GM19328 (cell line): ENCODE measurements around the gene KRTDAP.

ENCODE experiments used
- ATAC-seq: cut with Tn5 transposase; IDR thresholded peaks from one replicate; pipeline ENCODE4 v1.9.1; 2021; ENCODE audit warnings: mild to moderate bottlenecking, moderate library complexity; ENCODE audit not compliant: unreplicated experiment

KRTDAP gene

GRCh38 chr19:35457173-35457572, 33.1 kb downstream of the KRTDAP start:
- no peak for ATAC-seq

- ATAC-seq = no peak
These were observed 34.6 kb downstream of the KRTDAP start for GRCh38 chr19:35455616-35456201.

- no peak for ATAC-seq
These were observed 35.6 kb downstream of the KRTDAP start for GRCh38 chr19:35454663-35455062.

- ATAC-seq = no peak
These were observed 38.7 kb downstream of the KRTDAP start for GRCh38 chr19:35451338-35452096.

GRCh38 chr19:35449359-35450043, 40.8 kb downstream of the KRTDAP start:
- no peak for ATAC-seq

GRCh38 chr19:35447606-35448469, 42.4 kb downstream of the KRTDAP start, which contains the start of gene FFAR2:
FFAR2 (plus strand) TSS chr19:35448257; CDS start chr19:35449715, 1,458 bp downstream.
- no peak for ATAC-seq

- no peak for ATAC-seq
These were observed 44.3 kb downstream of the KRTDAP start for GRCh38 chr19:35445826-35446593.

- ATAC-seq = no peak
These were observed 45.5 kb downstream of the KRTDAP start for GRCh38 chr19:35444735-35445134.

GRCh38 chr19:35442091-35442490, 48.2 kb downstream of the KRTDAP start:
- no peak for ATAC-seq

- no peak for ATAC-seq
These were observed 50.3 kb downstream of the KRTDAP start for GRCh38 chr19:35439921-35440320.

GRCh38 chr19:35438527-35438926, 51.7 kb downstream of the KRTDAP start:
- no peak for ATAC-seq

GRCh38 chr19:35438096-35438495, 52.2 kb downstream of the KRTDAP start:
- no peak for ATAC-seq

- ATAC-seq = no peak
These were observed 52.8 kb downstream of the KRTDAP start for GRCh38 chr19:35437406-35437951.
